GM21390 (cell line): Measurements from ENCODE around the gene TTLL10.

Experiments used
- ATAC-seq: cut with Tn5 transposase; IDR thresholded peaks from one replicate; pipeline ENCODE4 v1.9.1; 2021; ENCODE audit not compliant: unreplicated experiment

The TTLL10 gene

DNA sequence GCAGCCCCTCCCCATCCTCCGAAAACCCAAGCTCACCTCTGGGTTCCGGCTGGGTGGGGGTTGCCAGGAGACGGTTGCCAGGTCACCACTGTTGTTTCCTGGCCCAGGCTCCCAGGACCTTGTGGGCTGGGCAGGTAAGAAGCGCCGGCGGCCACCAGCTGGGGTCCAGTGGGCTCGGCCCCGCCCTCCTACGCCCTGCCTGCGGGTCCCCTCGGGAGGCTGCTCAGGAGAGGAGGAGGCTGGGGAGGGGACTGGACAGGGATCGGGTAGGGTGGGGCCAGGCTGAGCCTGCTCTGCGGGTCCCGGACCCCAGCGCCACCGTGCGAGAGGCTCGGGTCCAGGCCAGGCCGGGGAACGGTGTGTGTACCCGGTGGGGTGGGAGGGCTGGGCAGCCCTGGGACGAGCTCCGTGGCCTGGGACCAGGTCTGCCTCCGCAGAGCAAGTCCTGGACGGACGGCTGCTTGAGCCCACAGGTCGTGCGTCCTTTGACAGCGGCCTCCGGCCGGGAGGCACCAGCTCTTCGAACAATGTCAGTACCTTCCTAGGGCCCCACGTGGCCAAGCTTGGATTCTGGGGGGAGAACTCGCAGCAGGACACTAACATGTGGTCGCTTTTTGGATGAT is at the start of gene TTLL10:
Gene TTLL10 (plus strand): TSS at position 88 of the 623 bp plus-strand sequence. CDS start 5,336 bp downstream, outside the sequence.
- ATAC-seq, result no peak

DNA sequence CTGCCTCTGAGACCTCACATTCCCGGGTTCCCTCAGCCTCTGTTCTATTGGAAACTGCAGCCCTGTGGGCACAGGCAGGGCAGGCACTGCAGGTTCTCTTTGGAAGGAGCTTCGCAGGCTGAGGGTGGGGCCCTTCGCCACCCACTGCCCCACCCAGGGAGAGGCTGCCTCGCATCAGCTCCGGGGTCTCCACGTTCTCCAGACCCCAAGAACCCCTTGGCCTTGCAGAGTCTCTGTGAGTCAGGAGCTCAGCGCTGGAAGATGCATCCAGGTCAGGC is 49.2 kb upstream of the TTLL10 start:
- ATAC-seq, result no peak

GRCh38 chr1:1124786-1125642 is 48.7 kb upstream of the TTLL10 start:
- ATAC-seq, result no peak

- ATAC-seq, result no peak
Observed at GRCh38 chr1:1125945-1126344, 47.7 kb upstream of the TTLL10 start.

DNA sequence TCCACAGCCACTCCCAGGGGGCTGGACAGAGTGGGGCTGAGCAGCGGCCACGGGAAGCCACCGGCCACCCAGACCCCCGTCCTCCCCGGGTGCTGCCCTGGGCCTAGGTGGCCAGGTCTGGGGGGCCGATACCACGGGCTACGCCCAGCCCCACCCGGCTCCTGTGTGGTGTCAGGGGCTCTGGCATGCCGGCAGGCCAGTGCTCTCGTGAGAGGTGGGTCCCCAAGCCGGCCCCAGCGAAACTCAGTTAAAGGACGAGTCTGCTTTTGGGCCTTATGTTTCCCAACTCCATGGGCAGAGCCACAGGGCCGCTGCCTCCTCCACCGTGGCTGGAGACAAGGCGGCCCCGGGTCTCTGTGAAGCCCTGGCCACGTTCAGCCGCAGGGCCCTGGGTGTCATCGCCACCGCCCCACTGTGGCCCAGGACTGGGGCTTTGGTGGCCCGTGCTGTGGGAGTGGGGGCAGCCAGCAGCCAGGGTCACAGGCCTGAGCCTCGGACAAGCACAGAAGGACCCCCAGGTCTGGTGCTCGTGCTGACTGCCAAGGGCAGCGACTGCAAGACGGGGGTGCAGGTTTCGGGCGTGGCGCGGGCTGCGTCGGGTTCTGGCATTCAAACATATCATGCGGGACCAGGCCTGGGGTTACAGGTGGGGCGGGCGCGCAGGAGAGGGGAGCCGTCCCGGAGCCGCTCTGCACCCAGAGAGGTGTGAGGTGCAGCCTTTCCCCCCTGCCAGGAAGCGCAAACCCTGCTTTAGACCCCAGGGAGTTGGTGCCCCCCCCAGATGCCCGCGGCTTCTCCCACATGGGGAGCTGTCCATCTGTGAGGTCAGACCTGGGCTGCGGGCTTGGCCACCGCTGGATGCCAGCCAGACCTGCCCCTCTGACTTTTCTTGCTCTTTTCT is 45.9 kb upstream of the TTLL10 start:
- no peak for ATAC-seq

DNA sequence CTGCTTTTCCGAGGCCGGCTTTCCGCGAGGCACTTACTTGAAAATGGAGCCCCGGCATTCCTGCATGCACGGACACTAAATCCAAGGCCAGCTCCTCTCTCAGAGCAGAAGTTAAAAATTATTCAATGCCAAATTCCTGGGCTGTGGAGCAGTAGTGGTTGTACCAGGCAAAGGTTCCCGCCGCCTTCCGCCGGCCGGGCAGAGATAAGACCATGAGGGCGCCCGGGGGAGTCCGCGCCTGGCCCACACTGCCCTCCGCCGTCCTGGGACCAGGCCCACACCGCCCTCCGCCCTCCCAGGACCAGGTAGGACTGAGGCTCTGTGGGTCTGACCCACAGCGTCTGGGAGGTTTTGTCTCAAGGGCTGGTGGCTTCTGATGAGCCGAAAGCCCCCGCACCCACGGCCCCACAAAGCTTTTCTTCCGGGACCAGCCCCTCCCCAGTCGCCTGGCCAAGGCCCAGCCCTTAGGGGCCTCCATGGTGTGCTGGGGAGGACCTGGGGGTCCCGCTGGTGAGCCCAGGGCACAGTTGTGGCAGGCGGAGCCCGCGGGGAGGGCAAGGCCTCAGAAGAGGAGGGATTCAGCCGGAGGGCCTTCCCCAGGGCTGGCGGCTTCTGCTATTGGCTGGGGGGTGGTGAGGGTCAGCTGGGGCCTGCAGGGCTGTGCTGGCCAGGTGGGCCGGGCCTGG is 45.1 kb upstream of the TTLL10 start:
- ATAC-seq, result no peak

DNA sequence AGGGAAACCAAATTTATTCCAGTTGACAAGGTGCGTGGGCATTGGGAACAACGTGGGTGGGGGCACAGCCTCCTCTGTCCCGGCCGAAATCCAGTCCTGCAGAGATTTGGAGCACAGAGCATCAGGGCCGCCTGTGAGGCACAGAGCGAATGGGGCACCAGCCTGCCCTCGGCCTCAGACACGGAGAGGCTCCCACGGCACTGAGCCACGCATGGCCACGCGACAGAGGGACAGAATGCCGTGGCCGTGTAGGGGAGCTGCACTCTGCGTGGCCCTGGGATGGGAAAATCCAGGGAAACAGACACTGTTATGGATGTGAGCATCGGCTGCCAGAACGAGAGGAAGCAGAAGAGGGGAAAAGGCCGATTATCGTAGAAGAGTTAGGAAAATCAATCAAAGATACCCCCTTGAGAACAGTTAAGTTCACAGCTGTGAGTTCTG is 44.3 kb upstream of the TTLL10 start:
- no peak for ATAC-seq

- no peak for ATAC-seq
Observed at GRCh38 chr1:1130206-1131120, 43.2 kb upstream of the TTLL10 start.

DNA sequence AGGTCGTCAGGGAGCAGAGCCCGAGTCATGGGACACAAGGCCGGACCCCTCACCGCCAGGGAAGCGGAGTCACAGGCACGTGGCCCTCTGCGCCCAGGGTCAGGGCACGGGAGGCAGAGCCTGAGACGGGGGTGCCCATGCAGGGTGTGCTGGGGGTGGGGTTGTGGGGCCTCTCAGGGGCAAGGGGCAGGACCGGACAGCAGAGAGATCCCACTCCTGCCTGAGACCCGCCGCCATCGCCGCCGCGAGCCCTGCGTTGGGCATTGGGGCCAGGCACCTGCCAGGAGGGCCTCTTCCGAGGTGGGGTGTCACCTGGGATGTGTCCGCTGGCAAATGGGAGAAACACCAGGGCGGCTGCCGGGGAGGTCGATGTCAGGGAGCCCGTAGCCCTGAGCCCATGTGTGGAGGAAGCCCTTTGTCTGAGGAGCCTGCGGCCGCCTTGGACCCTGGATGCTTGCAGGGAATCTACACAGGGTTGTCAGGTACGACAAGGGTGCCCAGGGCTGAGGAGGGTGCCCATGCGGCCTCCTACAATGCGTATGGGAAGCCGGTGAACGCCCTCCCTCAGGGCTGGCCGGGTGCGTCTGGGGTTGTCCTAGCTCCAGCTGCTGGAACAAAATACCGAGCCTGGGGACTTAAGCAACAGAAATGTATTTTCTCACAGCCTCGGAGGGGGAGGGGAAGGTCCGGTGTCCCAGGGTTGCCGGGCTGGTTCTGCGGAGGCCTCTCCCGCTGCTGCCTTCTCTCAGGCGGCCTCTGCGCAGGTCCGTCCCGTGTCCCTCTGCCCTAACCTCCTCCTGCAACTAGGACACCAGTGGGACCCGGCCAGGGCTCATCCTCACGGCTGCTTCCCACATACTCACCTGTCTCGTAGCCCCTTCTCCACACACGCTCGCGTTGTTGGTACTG is 41.4 kb upstream of the TTLL10 start:
- no peak for ATAC-seq

- ATAC-seq, result no peak
Observed at GRCh38 chr1:1132956-1133750, 40.5 kb upstream of the TTLL10 start.

DNA sequence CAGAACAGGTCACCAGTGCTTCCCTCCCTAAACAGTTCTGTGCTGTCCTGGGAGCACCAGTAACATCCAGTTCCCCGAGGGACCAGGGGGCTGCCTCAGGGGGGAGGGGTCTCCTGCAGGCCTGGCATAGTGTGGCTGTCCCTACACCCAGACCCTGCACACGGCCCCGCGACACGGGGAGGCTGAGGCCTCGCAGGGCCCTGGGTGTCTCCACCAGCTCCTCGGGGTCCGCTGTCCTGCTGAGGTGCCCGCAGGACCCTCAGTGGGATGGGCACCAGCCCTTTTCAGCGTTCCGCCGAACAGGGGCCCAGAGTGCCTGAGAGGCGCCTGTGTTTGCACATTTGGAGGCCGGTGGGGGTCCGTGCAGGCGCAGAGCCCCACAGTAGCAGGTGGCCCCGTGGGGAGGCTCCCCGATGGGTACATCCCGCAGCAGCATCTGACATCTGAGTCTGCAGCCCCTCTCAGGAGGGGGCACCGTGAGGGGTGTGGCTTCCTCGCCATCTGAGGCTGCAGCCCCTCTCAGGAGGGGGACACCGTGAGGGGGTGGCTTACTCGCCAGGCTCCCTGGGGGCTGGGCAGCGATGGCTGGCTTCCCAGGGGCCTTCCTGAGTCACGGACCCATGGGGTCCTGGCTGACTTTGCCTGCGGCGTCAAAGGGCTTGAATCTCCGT is 39.2 kb upstream of the TTLL10 start:
- no peak for ATAC-seq

- no peak for ATAC-seq
Observed at GRCh38 chr1:1135339-1136136, 38.1 kb upstream of the TTLL10 start.

GRCh38 chr1:1136547-1137230 is 37.0 kb upstream of the TTLL10 start:
- ATAC-seq, result no peak

DNA sequence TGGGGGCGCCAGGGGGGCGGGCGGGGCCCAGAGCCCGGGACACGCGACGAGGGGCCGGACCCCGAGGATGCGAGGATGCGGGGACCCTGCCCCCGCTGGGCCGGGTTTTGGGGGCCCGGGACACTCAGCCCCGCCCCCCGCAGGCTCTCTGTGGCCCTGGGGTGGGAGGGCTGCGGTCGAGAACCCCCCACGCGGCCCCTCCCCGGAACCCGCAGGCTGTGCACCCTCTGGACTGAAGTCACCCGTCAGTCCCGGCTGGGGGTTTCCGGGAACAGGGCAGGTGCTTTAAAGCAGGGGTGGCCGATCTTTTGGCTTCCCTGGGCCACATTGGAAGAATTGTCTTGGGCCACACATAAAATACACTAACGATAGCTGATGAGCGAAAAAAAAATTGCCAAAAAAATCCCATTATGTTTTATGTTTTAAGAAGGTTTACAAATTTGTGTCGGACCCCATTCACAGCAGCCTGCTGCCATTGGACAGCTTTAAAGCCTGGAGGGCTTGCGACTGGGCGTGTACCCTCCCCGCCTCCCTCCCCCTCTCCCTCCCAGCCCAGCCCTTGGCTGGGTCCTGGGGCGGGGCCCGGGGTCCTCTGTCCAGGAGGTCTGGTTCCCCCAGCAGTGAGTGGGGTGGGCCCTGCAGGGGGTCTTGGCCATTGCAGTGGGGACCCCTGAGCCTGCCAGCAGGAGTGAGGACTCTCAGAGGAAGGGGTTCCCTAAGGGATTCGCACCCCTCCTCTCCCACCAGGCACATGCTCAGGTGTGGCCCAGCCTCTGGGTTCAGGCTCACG is 36.2 kb upstream of the TTLL10 start:
- ATAC-seq, result no peak

GRCh38 chr1:1140673-1141072 is 33.0 kb upstream of the TTLL10 start:
- no peak for ATAC-seq
